ENCODE results near the gene MREG. TPM values are rescaled to one million over a fixed set of nuclear protein-coding genes. Genes with fewer than 3 reads are reported as not detected.

The MREG gene
- total RNA-seq, 6 donors from 2014 or later, result 15.4 to 22.6 (median 19.4) TPM

GRCh38 chr2:216003876-216004696 is 9.3 kb downstream of the MREG start:
- Histone ChIP-seq H3K4me3 (no peak overlapping the region), H3K9me3 (no peaks in the 10 kb centered on the region), H3K4me1 (peaks cover 0 to 29% (median 17%) of the 10 kb centered on the region in 4 donors), H3K36me3 (no peaks in the 10 kb centered on the region), H3K27ac (no peak overlapping the region), H3K27me3 (no peaks in the 10 kb centered on the region)
- ATAC-seq (ENCODE audit: low FRiP score in 2 of 2), result no peak
- TF ChIP-seq EP300 (IDR thresholded peaks at IDR 0.05) (no peak), CTCF (IDR thresholded peaks at IDR 0.05) (no peak), POLR2AphosphoS5 (IDR thresholded peaks at IDR 0.05) (no peak), POLR2A (IDR thresholded peaks at IDR 0.05) (no peak)
- no peak for DNase-seq
- WGBS, 2 donors, result 73 to 76% methylated on average over 6 of the region's 6 CpGs

GRCh38 chr2:216002693-216003092 is 10.7 kb downstream of the MREG start:
- Histone ChIP-seq H3K9me3 (no peaks in the 10 kb centered on the region), H3K36me3 (no peaks in the 10 kb centered on the region), H3K27me3 (no peaks in the 10 kb centered on the region), H3K4me3 (no peak overlapping the region), H3K4me1 (peaks cover 0 to 29% (median 17%) of the 10 kb centered on the region in 4 donors), H3K27ac (no peak overlapping the region)
- 93 to 94% methylated on average over 2 of the region's 2 CpGs for WGBS, 2 donors
- DNase-seq (no peak), ATAC-seq (ENCODE audit: low FRiP score in 2 of 2) (no peak)
- TF ChIP-seq EP300 (IDR thresholded peaks at IDR 0.05), result no peak

GRCh38 chr2:216002101-216002678 is 11.2 kb downstream of the MREG start:
- TF ChIP-seq POLR2AphosphoS5 (IDR thresholded peaks at IDR 0.05), result no peak
- no peak for TF ChIP-seq POLR2A (IDR thresholded peaks at IDR 0.05)
- TF ChIP-seq EP300 (IDR thresholded peaks at IDR 0.05), result no peak
- no peak for TF ChIP-seq CTCF (IDR thresholded peaks at IDR 0.05)
- WGBS, 2 donors, result 39 to 49% methylated on average over 5 of the region's 5 CpGs
- Histone ChIP-seq H3K27ac (no peak overlapping the region), H3K27me3 (no peaks in the 10 kb centered on the region), H3K36me3 (no peaks in the 10 kb centered on the region), H3K4me3 (no peak overlapping the region), H3K4me1 (peaks cover 0 to 29% (median 17%) of the 10 kb centered on the region in 4 donors), H3K9me3 (no peaks in the 10 kb centered on the region)
- ATAC-seq (ENCODE audit: low FRiP score in 2 of 2) (no peak), DNase-seq (no peak)

- TF ChIP-seq EP300 (IDR thresholded peaks at IDR 0.05) (no peak), CTCF (IDR thresholded peaks at IDR 0.05) (no peak), POLR2AphosphoS5 (IDR thresholded peaks at IDR 0.05) (no peak), POLR2A (IDR thresholded peaks at IDR 0.05) (no peak)
- Histone ChIP-seq H3K9me3 (no peaks in the 10 kb centered on the region), H3K27me3 (no peaks in the 10 kb centered on the region), H3K4me3 (no peak overlapping the region), H3K36me3 (no peaks in the 10 kb centered on the region), H3K4me1 (peaks cover 0 to 25% (median 14%) of the 10 kb centered on the region in 4 donors), H3K27ac (no peak overlapping the region)
- DNase-seq (no peak), ATAC-seq (ENCODE audit: low FRiP score in 2 of 2) (no peak)
- 65 to 74% methylated on average over 9 of the region's 9 CpGs for whole genome bisulfite sequencing, 2 donors
These were observed 11.9 kb downstream of the MREG start for GRCh38 chr2:216001216-216002100.

GRCh38 chr2:215998636-215999035 is 14.7 kb downstream of the MREG start:
- H3K27me3 ChIP-seq, result no peaks in the 10 kb centered on the region
- no peak overlapping the region for H3K4me3 ChIP-seq
- 60 to 67% methylated on average over 2 of the region's 2 CpGs for WGBS, 2 donors
- no peak overlapping the region for H3K27ac ChIP-seq
- peaks cover 0 to 8% (median 0%) of the 10 kb centered on the region in 4 donors for H3K36me3 ChIP-seq
- H3K4me1 ChIP-seq, result peaks cover 0 to 7% (median 5%) of the 10 kb centered on the region in 4 donors
- H3K9me3 ChIP-seq, result no peaks in the 10 kb centered on the region
- TF ChIP-seq EP300 (IDR thresholded peaks at IDR 0.05), result no peak
- TF ChIP-seq CTCF (IDR thresholded peaks at IDR 0.05), result no peak
- TF ChIP-seq POLR2AphosphoS5 (IDR thresholded peaks at IDR 0.05), result no peak
- TF ChIP-seq POLR2A (IDR thresholded peaks at IDR 0.05), result no peak
- ATAC-seq (ENCODE audit: low FRiP score in 2 of 2) (no peak), DNase-seq (no peak)
